Adrenal gland (tissue), 5 donors: ENCODE data around the gene ST8SIA4.

Source experiments
- POLR2A ChIP-seq, 2 donors: fragments of 450-650 bp; IDR thresholded peaks; one replicate each; pipeline ENCODE4 v1.6.1; 2017; ENCODE audit warnings: antibody characterized with exemption in 2 of 2, mild to moderate bottlenecking in 2 of 2, moderate library complexity in 1 of 2
- TF ChIP-seq, protein P1 (sequence below), 6 experiments: fragments of 450-650 bp in 4 of 6; fragments of 200-600 bp in 2 of 6; sonication (generic) in 1 of 6; IDR thresholded peaks; 1 replicate in 5 of 6; 2 replicates in 1 of 6; pipeline versions ENCODE4 v1.5.1 to v1.8.0; 2016 to 2021; ENCODE audit warnings: antibody characterized with exemption in 6 of 6, mild to moderate bottlenecking in 2 of 6, moderate library complexity in 1 of 6
- donor health status: DM: no; HTN: no; CAD: no.

DNA sequence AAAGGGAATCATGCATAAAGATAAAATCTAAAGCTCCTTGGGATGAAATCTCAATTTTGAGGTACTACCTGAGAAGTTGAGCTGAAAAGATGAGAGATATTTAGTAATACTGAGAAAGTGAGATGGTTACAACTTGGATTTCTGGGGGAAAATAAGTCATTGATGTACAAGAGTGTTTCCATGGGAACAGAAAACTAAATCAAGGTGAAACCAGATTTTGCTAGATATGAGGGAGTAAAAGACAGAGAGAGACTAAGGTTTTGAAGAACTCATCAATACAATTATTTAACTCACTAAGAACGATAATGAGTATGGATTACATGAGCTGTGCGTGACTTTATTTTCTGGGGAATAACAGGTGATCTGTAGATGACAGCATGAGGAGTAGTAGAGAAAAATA is 10.2 kb upstream of the ST8SIA4 start:
- TF ChIP-seq POLR2A (IDR thresholded peaks at IDR 0.05) = no peak
- TF ChIP-seq, protein P1, sequence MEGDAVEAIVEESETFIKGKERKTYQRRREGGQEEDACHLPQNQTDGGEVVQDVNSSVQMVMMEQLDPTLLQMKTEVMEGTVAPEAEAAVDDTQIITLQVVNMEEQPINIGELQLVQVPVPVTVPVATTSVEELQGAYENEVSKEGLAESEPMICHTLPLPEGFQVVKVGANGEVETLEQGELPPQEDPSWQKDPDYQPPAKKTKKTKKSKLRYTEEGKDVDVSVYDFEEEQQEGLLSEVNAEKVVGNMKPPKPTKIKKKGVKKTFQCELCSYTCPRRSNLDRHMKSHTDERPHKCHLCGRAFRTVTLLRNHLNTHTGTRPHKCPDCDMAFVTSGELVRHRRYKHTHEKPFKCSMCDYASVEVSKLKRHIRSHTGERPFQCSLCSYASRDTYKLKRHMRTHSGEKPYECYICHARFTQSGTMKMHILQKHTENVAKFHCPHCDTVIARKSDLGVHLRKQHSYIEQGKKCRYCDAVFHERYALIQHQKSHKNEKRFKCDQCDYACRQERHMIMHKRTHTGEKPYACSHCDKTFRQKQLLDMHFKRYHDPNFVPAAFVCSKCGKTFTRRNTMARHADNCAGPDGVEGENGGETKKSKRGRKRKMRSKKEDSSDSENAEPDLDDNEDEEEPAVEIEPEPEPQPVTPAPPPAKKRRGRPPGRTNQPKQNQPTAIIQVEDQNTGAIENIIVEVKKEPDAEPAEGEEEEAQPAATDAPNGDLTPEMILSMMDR (IDR thresholded peaks at IDR 0.05) = no peak
